ENCODE measurements around the gene SPEM2.

The SPEM2 gene

DNA sequence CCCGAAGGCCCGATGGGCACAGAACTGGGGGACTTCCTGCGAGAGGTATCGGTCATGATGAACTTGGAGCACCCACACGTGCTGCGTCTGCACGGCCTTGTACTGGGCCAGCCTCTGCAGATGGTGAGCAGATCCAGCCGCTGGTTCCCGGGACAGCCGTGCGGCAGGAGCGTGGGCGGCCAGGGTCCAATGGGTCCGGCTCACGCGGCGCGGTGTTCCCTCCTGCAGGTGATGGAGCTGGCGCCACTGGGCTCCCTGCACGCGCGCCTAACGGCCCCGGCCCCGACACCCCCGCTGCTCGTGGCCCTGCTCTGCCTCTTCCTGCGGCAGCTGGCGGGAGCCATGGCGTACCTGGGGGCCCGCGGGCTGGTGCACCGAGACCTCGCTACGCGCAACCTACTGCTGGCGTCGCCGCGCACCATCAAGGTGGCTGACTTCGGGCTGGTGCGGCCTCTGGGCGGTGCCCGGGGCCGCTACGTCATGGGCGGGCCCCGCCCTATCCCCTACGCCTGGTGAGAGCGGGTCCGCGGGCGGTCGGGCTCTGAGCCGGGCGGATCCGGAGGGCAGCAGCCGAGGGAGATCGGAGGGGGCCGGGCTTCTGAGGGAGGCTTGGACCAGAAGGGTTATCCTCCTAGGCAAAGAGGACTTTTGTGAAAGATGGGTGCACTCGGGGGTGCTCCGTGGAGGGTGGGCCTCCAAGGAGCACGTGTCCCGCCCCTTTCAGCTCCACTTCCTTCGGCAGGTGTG lies 41.5 kb upstream of the SPEM2 start:
- DNase-seq (ENCODE audit: low read depth): no peak
- peak overlapping the region; percentile 58 for H3K4me3 ChIP-seq (ENCODE audit: low read depth, low read length)
- TF ChIP-seq, protein P1, sequence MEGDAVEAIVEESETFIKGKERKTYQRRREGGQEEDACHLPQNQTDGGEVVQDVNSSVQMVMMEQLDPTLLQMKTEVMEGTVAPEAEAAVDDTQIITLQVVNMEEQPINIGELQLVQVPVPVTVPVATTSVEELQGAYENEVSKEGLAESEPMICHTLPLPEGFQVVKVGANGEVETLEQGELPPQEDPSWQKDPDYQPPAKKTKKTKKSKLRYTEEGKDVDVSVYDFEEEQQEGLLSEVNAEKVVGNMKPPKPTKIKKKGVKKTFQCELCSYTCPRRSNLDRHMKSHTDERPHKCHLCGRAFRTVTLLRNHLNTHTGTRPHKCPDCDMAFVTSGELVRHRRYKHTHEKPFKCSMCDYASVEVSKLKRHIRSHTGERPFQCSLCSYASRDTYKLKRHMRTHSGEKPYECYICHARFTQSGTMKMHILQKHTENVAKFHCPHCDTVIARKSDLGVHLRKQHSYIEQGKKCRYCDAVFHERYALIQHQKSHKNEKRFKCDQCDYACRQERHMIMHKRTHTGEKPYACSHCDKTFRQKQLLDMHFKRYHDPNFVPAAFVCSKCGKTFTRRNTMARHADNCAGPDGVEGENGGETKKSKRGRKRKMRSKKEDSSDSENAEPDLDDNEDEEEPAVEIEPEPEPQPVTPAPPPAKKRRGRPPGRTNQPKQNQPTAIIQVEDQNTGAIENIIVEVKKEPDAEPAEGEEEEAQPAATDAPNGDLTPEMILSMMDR (IDR thresholded peaks at IDR 0.05; ENCODE audit: low read depth, low read length, missing control alignments): no peak

DNA sequence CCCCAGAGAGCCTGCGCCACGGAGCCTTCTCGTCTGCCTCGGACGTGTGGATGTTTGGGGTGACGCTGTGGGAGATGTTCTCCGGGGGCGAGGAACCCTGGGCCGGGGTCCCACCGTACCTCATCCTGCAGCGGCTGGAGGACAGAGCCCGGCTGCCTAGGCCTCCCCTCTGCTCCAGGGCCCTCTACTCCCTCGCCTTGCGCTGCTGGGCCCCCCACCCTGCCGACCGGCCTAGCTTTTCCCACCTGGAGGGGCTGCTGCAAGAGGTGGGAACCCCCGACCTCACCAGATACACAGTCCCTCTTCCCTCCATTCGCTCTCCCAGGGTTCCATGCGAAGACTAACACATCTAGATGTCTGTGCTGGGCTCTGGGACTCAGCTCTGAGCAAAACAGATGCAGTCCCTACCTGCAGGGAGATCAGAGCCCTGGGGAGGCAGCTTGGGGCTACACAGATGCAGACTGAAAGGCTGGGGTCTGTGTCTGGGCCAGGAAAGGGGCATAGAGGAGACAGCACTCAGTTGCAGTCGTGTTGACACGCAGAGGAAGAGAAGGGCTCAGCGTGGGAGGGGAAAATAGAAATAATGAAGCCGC lies 40.8 kb upstream of the SPEM2 start:
- TF ChIP-seq, protein P1 (IDR thresholded peaks at IDR 0.05; ENCODE audit: low read depth, low read length, missing control alignments): no peak
- H3K4me3 ChIP-seq (ENCODE audit: low read depth, low read length): peak overlapping the region; percentile 58
- no peak for DNase-seq (ENCODE audit: low read depth)

DNA sequence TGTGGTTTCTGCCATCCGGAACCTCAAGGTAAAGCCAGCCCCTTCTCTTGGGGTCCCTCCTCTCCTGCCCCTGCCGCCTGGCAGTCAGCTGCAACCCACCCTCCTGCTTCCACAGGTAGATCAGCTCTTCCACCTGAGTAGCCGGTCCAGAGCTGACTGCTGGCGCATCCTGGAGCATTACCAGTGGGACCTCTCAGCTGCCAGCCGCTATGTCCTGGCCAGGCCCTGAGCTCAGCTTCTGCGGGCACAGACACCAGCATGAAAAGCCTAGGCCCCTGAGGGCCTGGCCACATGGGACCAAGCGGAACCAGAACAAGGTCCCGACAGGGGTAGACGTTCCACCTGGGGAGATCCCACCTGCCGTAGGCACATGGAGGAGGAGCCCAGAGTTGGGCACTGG lies 36.6 kb upstream of the SPEM2 start:
- H3K4me3 ChIP-seq (ENCODE audit: low read depth, low read length): no peak overlapping the region
- no peak for DNase-seq (ENCODE audit: low read depth)
- TF ChIP-seq, protein P1 (IDR thresholded peaks at IDR 0.05; ENCODE audit: low read depth, low read length, missing control alignments): no peak

DNA sequence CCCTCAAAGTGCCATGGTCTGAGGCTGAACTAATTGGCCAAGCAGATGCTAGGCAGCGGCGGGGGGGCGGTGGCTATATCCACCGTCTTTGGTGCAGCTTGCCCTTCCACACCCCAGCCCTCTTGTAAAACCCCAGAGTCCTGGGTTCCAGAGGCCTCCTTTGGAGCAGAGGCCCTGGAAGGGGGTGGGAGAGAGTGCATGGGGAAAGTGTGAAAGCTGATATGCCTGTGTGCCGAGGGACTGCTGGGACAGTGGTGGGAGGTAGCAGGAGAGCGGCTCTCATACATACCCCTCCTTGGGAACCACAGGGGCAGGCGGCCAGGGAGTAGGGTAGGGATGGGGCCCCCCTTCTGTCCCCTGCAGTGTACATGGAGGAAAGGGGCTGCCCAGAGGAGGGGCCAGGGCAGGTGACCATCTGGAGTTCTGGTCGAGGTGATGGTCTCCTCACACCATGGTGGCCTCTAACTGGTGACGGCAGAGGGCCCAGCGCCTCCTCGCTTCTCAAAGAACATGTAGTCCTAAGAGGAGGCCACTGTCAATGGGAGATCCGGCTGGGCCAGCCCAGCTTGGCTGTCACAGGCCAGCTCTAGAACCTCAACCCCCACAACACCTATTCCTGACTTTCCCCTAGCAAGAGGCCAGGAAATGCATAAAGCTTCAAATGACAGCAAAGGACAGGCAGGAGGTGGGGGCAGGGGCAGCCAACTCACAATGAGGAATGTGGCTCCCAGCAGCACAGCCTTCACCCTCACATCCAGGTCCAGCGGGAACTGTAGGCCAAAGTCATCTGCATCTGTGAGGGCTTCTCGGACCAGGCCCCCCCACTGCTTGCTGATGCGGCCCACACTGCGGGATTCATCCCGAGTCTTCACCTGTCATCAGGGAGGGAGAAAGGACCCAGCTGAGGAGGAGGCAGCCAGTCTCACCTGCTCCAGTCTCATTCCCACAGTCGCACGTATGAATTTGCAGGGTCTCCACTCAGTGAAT lies 35.2 kb upstream of the SPEM2 start:
- no peak for DNase-seq (ENCODE audit: low read depth)
- no peak overlapping the region for H3K4me3 ChIP-seq (ENCODE audit: low read depth, low read length)
- TF ChIP-seq, protein P1 (IDR thresholded peaks at IDR 0.05; ENCODE audit: low read depth, low read length, missing control alignments): no peak

DNA sequence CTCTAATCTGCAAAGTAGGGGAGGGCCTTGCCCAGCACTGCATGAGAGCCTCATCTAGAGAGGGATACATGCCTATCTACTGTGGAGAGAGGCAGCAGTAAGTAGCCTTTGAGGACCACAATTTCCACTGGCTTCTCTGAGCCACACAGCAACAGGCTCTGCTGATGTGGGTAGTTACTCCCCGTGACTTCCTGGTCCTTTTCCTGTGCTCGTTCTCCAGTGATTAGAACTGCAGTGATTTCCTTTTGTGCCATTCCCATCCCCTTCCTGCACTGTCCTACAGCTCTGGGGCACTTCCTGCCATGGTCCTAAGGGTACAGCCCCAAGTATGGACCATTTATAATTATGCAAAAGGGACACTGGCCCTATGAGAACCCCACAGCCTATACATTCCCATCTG lies 34.1 kb upstream of the SPEM2 start:
- TF ChIP-seq, protein P1 (IDR thresholded peaks at IDR 0.05; ENCODE audit: low read depth, low read length, missing control alignments): no peak
- DNase-seq (ENCODE audit: low read depth): no peak
- H3K4me3 ChIP-seq (ENCODE audit: low read depth, low read length): no peak overlapping the region

DNA sequence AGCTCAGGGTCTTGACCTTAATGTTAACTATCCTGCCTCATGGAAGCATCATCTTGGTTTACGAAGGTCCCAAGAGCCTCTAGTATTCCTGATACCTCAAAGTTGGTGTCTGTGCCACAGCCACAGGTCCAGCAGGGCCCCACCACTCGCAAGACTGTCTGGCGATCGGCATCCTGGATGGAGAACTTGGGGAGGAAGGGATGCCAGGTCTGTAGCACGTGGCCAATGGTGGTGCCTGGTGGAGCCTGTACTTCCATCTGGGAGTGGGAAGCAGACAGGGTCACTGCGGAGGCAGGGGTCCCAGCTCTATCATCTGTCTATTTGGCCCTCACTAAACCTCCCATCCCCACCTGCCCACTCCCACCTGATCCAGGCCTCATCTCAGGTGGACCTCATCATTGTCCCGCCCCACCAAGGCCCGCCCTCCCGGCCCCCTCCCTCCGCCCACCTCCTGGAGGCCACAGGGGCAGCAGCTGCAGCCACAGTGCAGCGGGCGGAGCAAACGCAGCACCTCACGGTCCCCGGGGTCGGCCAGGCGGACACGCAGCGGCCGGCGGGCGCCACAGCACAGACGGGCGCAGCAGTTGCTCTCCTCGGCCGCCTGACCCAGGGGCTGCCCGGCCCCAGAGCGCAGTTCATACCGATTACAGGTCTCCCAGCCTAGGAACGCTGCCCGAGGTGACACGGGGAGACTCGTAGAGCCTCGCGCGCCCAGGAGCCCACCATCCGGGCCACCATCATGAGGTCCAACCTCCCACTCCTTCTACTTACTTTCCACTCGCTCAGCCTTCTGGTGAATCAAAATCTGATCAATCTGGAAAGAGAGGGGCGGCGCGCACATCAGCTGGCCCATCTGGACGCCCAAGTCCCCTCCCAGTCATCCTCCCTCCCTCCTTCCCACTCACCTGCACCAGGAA lies 32.5 kb upstream of the SPEM2 start:
- TF ChIP-seq, protein P1 (IDR thresholded peaks at IDR 0.05; ENCODE audit: low read depth, low read length, missing control alignments): no peak
- peak overlapping the region; percentile 77 for H3K4me3 ChIP-seq (ENCODE audit: low read depth, low read length)
- DNase-seq (ENCODE audit: low read depth): no peak

All from GM12864 (cell line).